Activated T-helper 2 cell treated with anti-CD3 and anti-CD28 coated beads, Interferon-gamma antibody, Interleukin-2, Interleukin-4, amounts not matched to agents 10 μg/mL and 5 μg/mL and 100 μg/mL, durations not matched to agents 14 hours and 24 hours and 36 hours (primary cell): ENCODE measurements around the gene SOCS4. TPM values are rescaled to one million over a fixed set of nuclear protein-coding genes. Genes with fewer than 3 reads are reported as not detected.
"Not testable (repeated sequence)": the region's sequence is repeated elsewhere in the genome, so short reads cannot be mapped to it uniquely, and the experiment has no call there.

Experiments
- DNase-seq: peaks from one replicate; pipeline ENCODE4 v3.0.0; 2021; ENCODE audit warnings: low spot score
- H3K27ac Mint-ChIP-seq: one replicate; pipeline ENCODE4 v1.8.0; 2021; ENCODE audit warnings: mixed read lengths
- H3K27me3 Mint-ChIP-seq: one replicate; pipeline ENCODE4 v1.8.0; 2021; ENCODE audit warnings: low read depth, mixed read lengths
- H3K36me3 Mint-ChIP-seq: one replicate; pipeline ENCODE4 v1.8.0; 2021; ENCODE audit warnings: low read depth, mixed read lengths
- H3K4me1 Mint-ChIP-seq: one replicate; pipeline ENCODE4 v1.8.0; 2021; ENCODE audit warnings: low read depth, mixed read lengths
- H3K4me3 Mint-ChIP-seq: one replicate; pipeline ENCODE4 v1.8.0; 2021; ENCODE audit warnings: low read depth, mild to moderate bottlenecking, moderate library complexity, mixed read lengths
- H3K9me3 Mint-ChIP-seq: one replicate; pipeline ENCODE4 v1.8.0; 2021; ENCODE audit warnings: mixed read lengths
- intact Hi-C: fragments of 100-400 bp; cut with micrococcal nuclease; formaldehyde crosslinking; loops from one replicate; pipeline ENCODE4 v1.15.1; 2023
- total RNA-seq: library from RNA; stranded (reverse); gene quantifications from 2 replicates; pipeline ENCODE4 v1.2.3, GENCODE V29; 2022

Gene SOCS4
- 35.1 and 37.4 TPM in 2 replicates for total RNA-seq

GRCh38 chr14:55026793-55027561 is at the start of gene SOCS4, which contains the start of gene WDHD1:
SOCS4 (plus strand) TSS chr14:55027236; CDS start chr14:55043042, 15,806 bp downstream.
WDHD1 (minus strand) TSS chr14:55027099; CDS start chr14:55026787, 312 bp downstream.
- H3K36me3 Mint-ChIP-seq: peaks cover 45% of the 10 kb centered on the region
- intact Hi-C loops: loop anchor here (1.0 to 5.0 kb wide), 2 partner anchors 24 to 125 kb away; partner anchors contain the start of genes GCH1 and MAPK1IP1L

GRCh38 chr14:54979039-54979438 is 48.0 kb upstream of the SOCS4 start:
- Mint-ChIP-seq H3K36me3 (peaks cover 49% of the 10 kb centered on the region), H3K27ac (no peak overlapping the region)
- intact Hi-C loops: no loop called here

More at GRCh38 chr14:55026793-55027561, at the start of gene SOCS4, which contains the start of gene WDHD1:
- DNase-seq: peak; percentile 98
- Mint-ChIP-seq H3K4me1 (peaks cover 48% of the 10 kb centered on the region), H3K9me3 (no peaks in the 10 kb centered on the region), H3K27ac (peak within 1 kb of the TSS; percentile 90), H3K27me3 (no peaks in the 10 kb centered on the region), H3K4me3 (peak within 1 kb of the TSS; percentile 94)

GRCh38 chr14:54981698-54982097 is 45.3 kb upstream of the SOCS4 start:
- Mint-ChIP-seq H3K4me1 (peaks cover 3% of the 10 kb centered on the region), H3K27ac (no peak overlapping the region), H3K9me3 (no peaks in the 10 kb centered on the region), H3K4me3 (no peak overlapping the region), H3K27me3 (no peaks in the 10 kb centered on the region), H3K36me3 (peaks cover 60% of the 10 kb centered on the region)
- intact Hi-C loops: no loop called here
- DNase-seq: no peak

More at GRCh38 chr14:54979039-54979438, 48.0 kb upstream of the SOCS4 start:
- Mint-ChIP-seq H3K4me3 (no peak overlapping the region), H3K27me3 (no peaks in the 10 kb centered on the region), H3K4me1 (peaks cover 6% of the 10 kb centered on the region), H3K9me3 (no peaks in the 10 kb centered on the region)
- no peak for DNase-seq

- Mint-ChIP-seq H3K4me1 (no peaks in the 10 kb centered on the region), H3K4me3 (no peak overlapping the region), H3K27me3 (no peaks in the 10 kb centered on the region), H3K27ac (no peak overlapping the region), H3K36me3 (peaks cover 61% of the 10 kb centered on the region), H3K9me3 (no peaks in the 10 kb centered on the region)
- intact Hi-C loops: no loop called here
- no peak for DNase-seq
Measured at GRCh38 chr14:54985156-54985555, 41.9 kb upstream of the SOCS4 start.

- Mint-ChIP-seq H3K27me3 (no peaks in the 10 kb centered on the region), H3K4me1 (peaks cover 4% of the 10 kb centered on the region), H3K27ac (no peak overlapping the region), H3K36me3 (peaks cover 58% of the 10 kb centered on the region), H3K4me3 (no peak overlapping the region), H3K9me3 (no peaks in the 10 kb centered on the region)
- no peak for DNase-seq
- intact Hi-C loops: no loop called here
Measured at GRCh38 chr14:55000381-55000780, 26.7 kb upstream of the SOCS4 start.

- peaks cover 4% of the 10 kb centered on the region for H3K4me1 Mint-ChIP-seq
- intact Hi-C loops: no loop called here
- no peak for DNase-seq
- peaks cover 60% of the 10 kb centered on the region for H3K36me3 Mint-ChIP-seq
- H3K4me3 Mint-ChIP-seq: no peak overlapping the region
- H3K9me3 Mint-ChIP-seq: no peaks in the 10 kb centered on the region
- no peaks in the 10 kb centered on the region for H3K27me3 Mint-ChIP-seq
- H3K27ac Mint-ChIP-seq: no peak overlapping the region
Measured at GRCh38 chr14:55005071-55005470, 22.0 kb upstream of the SOCS4 start.

- intact Hi-C loops: no loop called here
- no peak for DNase-seq
- Mint-ChIP-seq H3K27ac (no peak overlapping the region), H3K4me1 (peaks cover 6% of the 10 kb centered on the region), H3K36me3 (peaks cover 56% of the 10 kb centered on the region), H3K9me3 (no peaks in the 10 kb centered on the region), H3K27me3 (no peaks in the 10 kb centered on the region), H3K4me3 (no peak overlapping the region)
Measured at GRCh38 chr14:55015006-55015405, 12.0 kb upstream of the SOCS4 start.

DNA sequence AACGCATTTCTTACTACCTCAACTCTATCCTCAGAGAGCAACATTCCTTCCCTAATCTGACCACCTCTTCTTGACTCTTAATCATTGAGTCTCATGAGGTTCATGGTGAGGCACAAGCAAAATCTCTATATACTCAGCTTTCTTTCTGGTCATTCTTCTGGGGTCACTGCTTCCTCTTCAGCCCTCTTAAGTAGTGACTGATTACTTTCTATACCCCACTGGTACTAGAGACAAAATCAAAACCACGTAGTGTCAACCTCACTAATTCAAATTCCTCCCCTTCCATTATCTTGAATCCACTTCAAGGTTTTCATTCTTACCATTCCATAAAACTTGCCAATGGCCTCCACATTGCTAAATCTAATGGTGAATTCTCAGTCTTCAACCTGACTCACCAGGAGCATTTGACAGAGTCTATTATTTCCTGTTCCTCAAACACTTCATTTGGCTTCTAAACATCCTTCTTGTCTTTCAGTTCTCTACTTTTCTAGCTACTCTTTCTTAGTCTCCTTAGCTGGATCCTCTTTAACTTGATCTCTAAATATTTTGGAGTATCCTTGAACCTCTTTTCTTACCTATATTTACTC is 7.0 kb upstream of the SOCS4 start:
- H3K4me3 Mint-ChIP-seq: no peak overlapping the region
- H3K4me1 Mint-ChIP-seq: peaks cover 33% of the 10 kb centered on the region
- no peaks in the 10 kb centered on the region for H3K27me3 Mint-ChIP-seq
- H3K36me3 Mint-ChIP-seq: peaks cover 61% of the 10 kb centered on the region
- peak overlapping the region; percentile 25 for H3K27ac Mint-ChIP-seq
- no peaks in the 10 kb centered on the region for H3K9me3 Mint-ChIP-seq
- no peak for DNase-seq
- intact Hi-C loops: no loop called here

DNA sequence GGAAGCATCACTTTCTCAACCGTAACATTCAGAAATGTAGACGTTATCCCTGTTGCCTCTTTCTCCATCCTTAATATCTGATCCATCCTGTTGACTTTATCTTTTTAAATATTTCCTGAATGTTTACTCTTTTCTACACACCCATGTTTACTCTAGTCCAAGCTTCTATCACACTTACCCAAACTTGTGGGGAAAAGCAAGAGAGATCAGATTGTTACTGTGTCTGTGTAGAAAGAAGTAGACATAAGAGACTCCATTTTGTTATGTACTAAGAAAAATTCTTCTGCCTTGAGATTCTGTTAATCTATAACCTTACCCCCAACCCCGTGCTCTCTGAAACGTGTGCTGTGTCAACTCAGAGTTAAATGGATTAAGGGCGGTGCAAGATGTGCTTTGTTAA is 2.7 kb upstream of the SOCS4 start:
- DNase-seq, intact Hi-C loops, H3K9me3 Mint-ChIP-seq, H3K27me3 Mint-ChIP-seq: not testable (repeated sequence)
- Mint-ChIP-seq H3K4me1 (peaks cover 54% of the 10 kb centered on the region), H3K27ac (peak overlapping the region; percentile 47), H3K4me3 (peak overlapping the region; percentile 3), H3K36me3 (peaks cover 56% of the 10 kb centered on the region)

- peak overlapping the region; percentile 94 for H3K4me3 Mint-ChIP-seq
- H3K27ac Mint-ChIP-seq: peak overlapping the region; percentile 90
- no peaks in the 10 kb centered on the region for H3K27me3 Mint-ChIP-seq
- intact Hi-C loops: loop anchor here (5.0 kb wide), 1 partner anchor 124 kb away; the partner anchor contains the start of gene GCH1
- no peak for DNase-seq
- H3K36me3 Mint-ChIP-seq: peaks cover 46% of the 10 kb centered on the region
- H3K4me1 Mint-ChIP-seq: peaks cover 50% of the 10 kb centered on the region
- no peaks in the 10 kb centered on the region for H3K9me3 Mint-ChIP-seq
Measured at GRCh38 chr14:55025948-55026347, 1.1 kb upstream of the SOCS4 start.

DNA sequence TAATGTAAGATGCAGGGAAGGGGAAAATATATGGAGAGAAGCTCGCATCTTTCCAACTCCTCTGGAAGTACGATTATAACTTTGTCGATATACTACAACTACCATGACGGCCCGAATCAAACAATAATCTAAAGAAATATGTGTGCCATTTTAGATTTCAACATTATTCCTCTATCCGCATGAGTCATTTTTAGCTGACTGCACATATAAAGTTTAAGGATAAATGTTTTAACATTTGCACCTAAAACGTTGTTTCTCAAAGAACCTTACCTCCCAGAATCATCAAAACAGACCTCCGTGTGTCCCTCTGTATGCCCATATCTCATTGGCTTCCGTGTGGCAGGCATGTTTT is 619 bp upstream of the SOCS4 start:
- no peaks in the 10 kb centered on the region for H3K9me3 Mint-ChIP-seq

DNA sequence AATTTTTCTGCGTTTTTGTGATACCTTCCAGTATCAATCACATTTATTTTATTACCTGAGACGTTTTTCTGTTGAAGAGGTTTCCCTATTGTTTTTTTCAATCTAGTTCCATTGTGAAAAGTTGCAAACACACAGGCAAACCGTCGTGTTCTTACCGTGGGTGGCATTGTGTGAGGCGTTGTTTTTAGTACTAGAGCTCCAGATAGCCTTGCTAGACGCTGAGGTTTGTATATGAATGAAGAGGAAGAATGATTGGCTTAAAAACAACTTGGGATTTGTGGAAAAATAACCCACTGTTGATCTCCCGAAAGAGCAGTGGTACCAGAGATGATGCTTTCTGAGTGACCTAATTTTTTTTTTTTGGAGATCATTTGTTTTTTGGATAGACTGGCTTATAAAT is 1.0 kb downstream of the SOCS4 start:
- no peak for DNase-seq
- H3K4me3 Mint-ChIP-seq: peak overlapping the region; percentile 94
- no peaks in the 10 kb centered on the region for H3K27me3 Mint-ChIP-seq
- H3K27ac Mint-ChIP-seq: peak overlapping the region; percentile 90
- H3K4me1 Mint-ChIP-seq: peaks cover 49% of the 10 kb centered on the region
- intact Hi-C loops: loop anchor here (5.0 kb wide), 1 partner anchor 126 kb away; the partner anchor contains the start of gene GCH1
- H3K9me3 Mint-ChIP-seq: no peaks in the 10 kb centered on the region
- H3K36me3 Mint-ChIP-seq: peaks cover 48% of the 10 kb centered on the region

More for the DNA sequence above, 619 bp upstream of the SOCS4 start:
- Mint-ChIP-seq H3K4me3 (peak overlapping the region; percentile 94), H3K36me3 (peaks cover 46% of the 10 kb centered on the region), H3K27ac (peak overlapping the region; percentile 90), H3K4me1 (peaks cover 51% of the 10 kb centered on the region), H3K27me3 (no peaks in the 10 kb centered on the region)
- intact Hi-C loops: loop anchor here (5.0 kb wide), 1 partner anchor 124 kb away; the partner anchor contains the start of gene GCH1
- DNase-seq: no peak

DNA sequence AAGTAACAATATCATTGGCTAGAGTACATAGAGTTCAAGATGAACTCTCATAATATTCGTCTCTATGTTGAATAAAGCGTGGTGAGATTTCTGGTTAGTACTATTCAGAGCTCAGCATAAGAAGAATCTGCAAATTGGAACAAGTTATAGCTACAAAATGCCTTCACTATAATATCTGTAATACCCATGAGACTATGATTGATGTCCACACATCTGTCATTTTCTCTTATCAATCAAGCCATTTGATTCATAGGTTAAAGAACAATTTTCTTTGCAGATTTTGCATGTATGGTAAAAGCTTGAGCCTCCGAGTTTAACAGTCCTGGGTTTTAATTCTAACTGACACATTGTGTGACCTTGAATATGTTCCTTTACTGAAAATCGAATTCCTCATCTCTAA is 1.4 kb downstream of the SOCS4 start:
- no peaks in the 10 kb centered on the region for H3K9me3 Mint-ChIP-seq
- no peaks in the 10 kb centered on the region for H3K27me3 Mint-ChIP-seq
- H3K4me3 Mint-ChIP-seq: peak overlapping the region; percentile 94
- intact Hi-C loops: loop anchor here (5.0 kb wide), 1 partner anchor 126 kb away; the partner anchor contains the start of gene GCH1
- no peak for DNase-seq
- H3K27ac Mint-ChIP-seq: peak overlapping the region; percentile 90
- H3K36me3 Mint-ChIP-seq: peaks cover 47% of the 10 kb centered on the region
- H3K4me1 Mint-ChIP-seq: peaks cover 46% of the 10 kb centered on the region
